HCT116 (cell line): Measurements from ENCODE around the gene PROSER2. TPM values are rescaled to one million over a fixed set of nuclear protein-coding genes. Genes with fewer than 3 reads are reported as not detected.

Experiments
- ATAC-seq: fragments of 200-7000 bp; cut with Tn5 transposase; 2 replicates; pipeline ENCODE4 v1.9.1; 2020; ENCODE audit warnings: mild to moderate bottlenecking, moderate library complexity
- BruUV-seq: library from RNA; stranded (reverse); fragments of 400-500 nt; replicated peaks from 2 replicates; lab custom pipeline; 2021; lab: Mats Ljungman, UMichigan
- CTCF ChIA-PET: fragments of 300-600 bp; sonication (Branson Sonifier 250); formaldehyde crosslinking; loops from one replicate; lab custom pipeline; 2021; ENCODE audit warnings: antibody characterized with exemption; lab: Charles Lee
- POLR2A ChIA-PET: fragments of 300-600, 350-600 bp; sonication (Branson Sonifier 250); formaldehyde crosslinking; loops from one replicate; lab custom pipeline; 2021; ENCODE audit warnings: antibody characterized with exemption; lab: Charles Lee
- RAD21 ChIA-PET, 2 experiments: fragments of 300-600 bp; sonication (Branson Sonifier 250); formaldehyde crosslinking; loops; one replicate each; lab custom pipeline; 2023; ENCODE audit warnings: low total read pairs in 2 of 2; ENCODE audit not compliant: uncharacterized antibody in 2 of 2, unreplicated experiment in 2 of 2, low non-redundant PET in 1 of 2; lab: Charles Lee
- DNase-seq: peaks from one replicate; pipeline ENCODE4 v3.0.0-alpha.2; 2010; ENCODE audit warnings: low read depth, low spot score
- H2AFZ ChIP-seq: fragments of 200-600 bp; shearing (Covaris generic), sonication (generic); 2 replicates; pipeline ENCODE4 v1.6.1; 2017; ENCODE audit warnings: low read depth, mixed run types, mixed read lengths, antibody characterized with exemption, low read length; ENCODE audit not compliant: poor library complexity, severe bottlenecking
- H3K27ac ChIP-seq: 2 replicates; pipeline ENCODE4 v1.5.1; 2012; ENCODE audit warnings: low read depth, low read length
- H3K27me3 ChIP-seq: fragments of 200-600 bp; sonication (generic); 2 replicates; pipeline ENCODE4 v1.6.1; 2016; ENCODE audit warnings: mixed run types, low read length, mixed read lengths; ENCODE audit not compliant: insufficient read depth
- H3K36me3 ChIP-seq, 2 experiments: fragments of 200-500 bp in 1 of 2; fragments of 200-600 bp in 1 of 2; sonication (Bioruptor generic) in 1 of 2; sonication (generic) in 1 of 2; 2 replicates each; pipeline versions ENCODE4 v1.5.1 to v1.6.1; 2014 to 2016; ENCODE audit warnings: low read length in 2 of 2, inconsistent platforms in 1 of 2, mixed read lengths in 1 of 2, mixed run types in 1 of 2; ENCODE audit not compliant: insufficient read depth in 2 of 2, control insufficient read depth in 1 of 2
- H3K4me1 ChIP-seq, 2 experiments: fragments of 200-600 bp in 1 of 2; sonication (generic) in 1 of 2; 2 replicates each; pipeline versions ENCODE4 v1.5.1 to v1.6.1; 2012 to 2017; ENCODE audit warnings: low read length in 2 of 2, inconsistent platforms in 1 of 2, mild to moderate bottlenecking in 1 of 2, mixed read lengths in 1 of 2, mixed run types in 1 of 2, moderate library complexity in 1 of 2; ENCODE audit not compliant: insufficient read depth in 2 of 2, control insufficient read depth in 1 of 2
- H3K4me2 ChIP-seq: fragments of 200-600 bp; sonication (generic); 2 replicates; pipeline ENCODE4 v1.6.1; 2017; ENCODE audit warnings: mixed run types, low read length, mixed read lengths
- H3K4me3 ChIP-seq, 2 experiments: fragments of 200-600 bp in 1 of 2; sonication (generic) in 1 of 2; replicated peaks in 1 of 2; 2 replicates each; pipeline ENCODE4 v1.5.1; 2011 to 2016; ENCODE audit warnings: low read length in 2 of 2, control low read depth in 1 of 2, low read depth in 1 of 2, mild to moderate bottlenecking in 1 of 2, mixed read lengths in 1 of 2, mixed run types in 1 of 2
- H3K79me2 ChIP-seq: fragments of 200-600 bp; sonication (generic); 2 replicates; pipeline ENCODE4 v1.6.1; 2017; ENCODE audit warnings: mild to moderate bottlenecking, mixed run types, low read length, moderate library complexity, mixed read lengths; ENCODE audit not compliant: insufficient read depth
- H3K9ac ChIP-seq: fragments of 200-600 bp; sonication (generic); 2 replicates; pipeline ENCODE4 v1.6.1; 2016; ENCODE audit warnings: low read length, mixed read lengths
- H3K9me2 ChIP-seq: fragments of 200-600 bp; sonication (generic), shearing (Covaris generic); 2 replicates; pipeline ENCODE4 v1.6.1; 2017; ENCODE audit warnings: mixed run types, mild to moderate bottlenecking, moderate library complexity; ENCODE audit not compliant: insufficient read depth
- H3K9me3 ChIP-seq, 2 experiments: fragments of 200-500 bp in 1 of 2; fragments of 200-600 bp in 1 of 2; sonication (Bioruptor generic) in 1 of 2; sonication (generic) in 1 of 2; 2 replicates each; pipeline ENCODE4 v1.6.1; 2014 to 2017; ENCODE audit warnings: low read length in 2 of 2, mixed read lengths in 2 of 2, inconsistent platforms in 1 of 2, low read depth in 1 of 2, mild to moderate bottlenecking in 1 of 2, mixed run types in 1 of 2, moderate library complexity in 1 of 2; ENCODE audit not compliant: control insufficient read depth in 1 of 2, insufficient read depth in 1 of 2
- H4K20me1 ChIP-seq: fragments of 200-600 bp; sonication (generic), shearing (Covaris generic); 2 replicates; pipeline ENCODE4 v1.6.1; 2017; ENCODE audit warnings: mixed run types, mild to moderate bottlenecking, moderate library complexity; ENCODE audit not compliant: insufficient read depth
- CBX3 ChIP-seq: IDR thresholded peaks from 2 replicates; pipeline ENCODE4 v1.6.1; 2012; ENCODE audit warnings: low read depth
- JUND ChIP-seq: IDR thresholded peaks from 2 replicates; pipeline ENCODE4 v1.6.1; 2012
- SIN3A ChIP-seq: IDR thresholded peaks from 2 replicates; pipeline ENCODE4 v1.6.1; 2012; ENCODE audit warnings: low read depth
- SP1 ChIP-seq: IDR thresholded peaks from 2 replicates; pipeline ENCODE4 v1.6.1; 2012; ENCODE audit warnings: low read depth
- SRF ChIP-seq: IDR thresholded peaks from 2 replicates; pipeline ENCODE4 v1.6.1; 2012; ENCODE audit warnings: low read depth
- TCF7L2 ChIP-seq: IDR thresholded peaks from 2 replicates; pipeline ENCODE4 v1.7.0; 2011; ENCODE audit warnings: borderline replicate concordance, inconsistent platforms; ENCODE audit not compliant: insufficient read depth, insufficient read length; ENCODE audit errors: extremely low read depth
- ZNF274 ChIP-seq: fragments of 200-500 bp; sonication (Bioruptor generic); IDR thresholded peaks from 2 replicates; pipeline ENCODE4 v1.6.1; 2014; ENCODE audit warnings: mild to moderate bottlenecking, low read depth, low read length, inconsistent platforms
- intact Hi-C: fragments of 100-400 bp; cut with micrococcal nuclease; formaldehyde crosslinking; loops from 2 replicates; pipeline ENCODE4 v1.10.0; 2022
- total RNA-seq: library from RNA; stranded (reverse); gene quantifications from one replicate; pipeline ENCODE4 v1.2.1, GENCODE V29; 2021; ENCODE audit not compliant: unreplicated experiment
- TF ChIP-seq, protein P1 (sequence below): IDR thresholded peaks from 2 replicates; pipeline ENCODE4 v1.6.1; 2012; ENCODE audit warnings: low read depth
- TF ChIP-seq, protein P2 (sequence below): IDR thresholded peaks from 2 replicates; pipeline ENCODE4 v1.6.1; 2011; ENCODE audit warnings: mild to moderate bottlenecking, low read length, moderate library complexity; ENCODE audit not compliant: insufficient replicate concordance; ENCODE audit errors: extremely low read depth

Gene PROSER2
- total RNA-seq, 1 experiment from 2014 or later, result 46.2 TPM

DNA sequence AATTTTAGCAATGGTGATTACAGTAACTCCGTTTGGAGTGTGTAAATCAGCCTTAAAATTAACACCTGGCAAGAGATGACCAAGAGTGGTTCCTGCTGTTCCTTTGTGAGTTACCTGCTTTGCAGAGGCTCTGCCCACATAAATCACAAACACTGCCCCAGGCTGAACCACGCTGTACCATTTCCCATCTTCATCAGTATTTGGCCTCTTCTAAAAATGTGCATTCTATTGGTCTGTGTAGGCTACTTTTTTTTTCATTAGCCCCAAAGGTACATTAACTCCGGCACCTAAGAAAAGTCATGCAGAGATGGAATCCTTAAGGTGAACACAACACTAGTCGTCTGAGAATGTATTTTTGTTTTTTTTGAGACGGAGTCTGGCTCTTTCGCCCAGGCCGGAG lies 96.1 kb downstream of the PROSER2 start:
- no peak overlapping the region for H3K4me2 ChIP-seq
- peaks cover 10 to 14% of the 10 kb centered on the region in 2 experiments; a peak in 2 of 4 replicates for H3K36me3 ChIP-seq
- ChIA-PET CTCF (no interaction called here), POLR2A (no interaction called here), RAD21 (no interaction called here)
- H3K27me3 ChIP-seq, result no peaks in the 10 kb centered on the region
- H3K9me2 ChIP-seq, result no peaks in the 10 kb centered on the region
- intact Hi-C loops, result no loop called here
- H3K4me3 ChIP-seq, result no peak overlapping the region
- no peak overlapping the region for H3K9ac ChIP-seq
- no peak overlapping the region for H3K27ac ChIP-seq
- H3K79me2 ChIP-seq, result no peaks in the 10 kb centered on the region
- H2AFZ ChIP-seq, result no peak overlapping the region
- H3K4me1 ChIP-seq, result peaks cover 2 to 16% of the 10 kb centered on the region in 2 experiments; a peak in 3 of 4 replicates
- no TSS peak for BruUV-seq
- TF ChIP-seq CBX3, result no peak
- TF ChIP-seq TCF7L2, result no peak
- TF ChIP-seq, protein P1, sequence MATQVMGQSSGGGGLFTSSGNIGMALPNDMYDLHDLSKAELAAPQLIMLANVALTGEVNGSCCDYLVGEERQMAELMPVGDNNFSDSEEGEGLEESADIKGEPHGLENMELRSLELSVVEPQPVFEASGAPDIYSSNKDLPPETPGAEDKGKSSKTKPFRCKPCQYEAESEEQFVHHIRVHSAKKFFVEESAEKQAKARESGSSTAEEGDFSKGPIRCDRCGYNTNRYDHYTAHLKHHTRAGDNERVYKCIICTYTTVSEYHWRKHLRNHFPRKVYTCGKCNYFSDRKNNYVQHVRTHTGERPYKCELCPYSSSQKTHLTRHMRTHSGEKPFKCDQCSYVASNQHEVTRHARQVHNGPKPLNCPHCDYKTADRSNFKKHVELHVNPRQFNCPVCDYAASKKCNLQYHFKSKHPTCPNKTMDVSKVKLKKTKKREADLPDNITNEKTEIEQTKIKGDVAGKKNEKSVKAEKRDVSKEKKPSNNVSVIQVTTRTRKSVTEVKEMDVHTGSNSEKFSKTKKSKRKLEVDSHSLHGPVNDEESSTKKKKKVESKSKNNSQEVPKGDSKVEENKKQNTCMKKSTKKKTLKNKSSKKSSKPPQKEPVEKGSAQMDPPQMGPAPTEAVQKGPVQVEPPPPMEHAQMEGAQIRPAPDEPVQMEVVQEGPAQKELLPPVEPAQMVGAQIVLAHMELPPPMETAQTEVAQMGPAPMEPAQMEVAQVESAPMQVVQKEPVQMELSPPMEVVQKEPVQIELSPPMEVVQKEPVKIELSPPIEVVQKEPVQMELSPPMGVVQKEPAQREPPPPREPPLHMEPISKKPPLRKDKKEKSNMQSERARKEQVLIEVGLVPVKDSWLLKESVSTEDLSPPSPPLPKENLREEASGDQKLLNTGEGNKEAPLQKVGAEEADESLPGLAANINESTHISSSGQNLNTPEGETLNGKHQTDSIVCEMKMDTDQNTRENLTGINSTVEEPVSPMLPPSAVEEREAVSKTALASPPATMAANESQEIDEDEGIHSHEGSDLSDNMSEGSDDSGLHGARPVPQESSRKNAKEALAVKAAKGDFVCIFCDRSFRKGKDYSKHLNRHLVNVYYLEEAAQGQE, result no peak
- no peak for TF ChIP-seq SIN3A
- TF ChIP-seq SP1, result no peak
- TF ChIP-seq, protein P2, sequence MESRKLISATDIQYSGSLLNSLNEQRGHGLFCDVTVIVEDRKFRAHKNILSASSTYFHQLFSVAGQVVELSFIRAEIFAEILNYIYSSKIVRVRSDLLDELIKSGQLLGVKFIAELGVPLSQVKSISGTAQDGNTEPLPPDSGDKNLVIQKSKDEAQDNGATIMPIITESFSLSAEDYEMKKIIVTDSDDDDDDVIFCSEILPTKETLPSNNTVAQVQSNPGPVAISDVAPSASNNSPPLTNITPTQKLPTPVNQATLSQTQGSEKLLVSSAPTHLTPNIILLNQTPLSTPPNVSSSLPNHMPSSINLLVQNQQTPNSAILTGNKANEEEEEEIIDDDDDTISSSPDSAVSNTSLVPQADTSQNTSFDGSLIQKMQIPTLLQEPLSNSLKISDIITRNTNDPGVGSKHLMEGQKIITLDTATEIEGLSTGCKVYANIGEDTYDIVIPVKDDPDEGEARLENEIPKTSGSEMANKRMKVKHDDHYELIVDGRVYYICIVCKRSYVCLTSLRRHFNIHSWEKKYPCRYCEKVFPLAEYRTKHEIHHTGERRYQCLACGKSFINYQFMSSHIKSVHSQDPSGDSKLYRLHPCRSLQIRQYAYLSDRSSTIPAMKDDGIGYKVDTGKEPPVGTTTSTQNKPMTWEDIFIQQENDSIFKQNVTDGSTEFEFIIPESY, result no peak
- TF ChIP-seq ZNF274, result no peak
- no peak for TF ChIP-seq JUND
- TF ChIP-seq SRF, result no peak
- DNase-seq (no peak), ATAC-seq (no peak)
- no peaks in the 10 kb centered on the region for H4K20me1 ChIP-seq
- H3K9me3 ChIP-seq, result no peaks in the 10 kb centered on the region

Other genes with a start within 250 kb of the PROSER2 start
- gene USP6NL, start 211.7 kb upstream of the PROSER2 start, total RNA-seq, result 24.6 TPM
- gene ECHDC3, start 81.0 kb upstream of the PROSER2 start, total RNA-seq, result 13.0 TPM
- 27.3 TPM for gene UPF2, start 219.5 kb downstream of the PROSER2 start, total RNA-seq
- 20.6 TPM for gene DHTKD1, start 245.6 kb downstream of the PROSER2 start, total RNA-seq